H1 (cell line): ENCODE results near the gene NDNF. TPM values are rescaled to one million over a fixed set of nuclear protein-coding genes. Genes with fewer than 3 reads are reported as not detected.
A peak's percentile ranks its signal among the peaks of the same experiment; 100 is the strongest.

Experiments used
- CTCF ChIA-PET: fragments of 300-600 bp; sonication (Branson Sonifier 250); formaldehyde crosslinking; loops from one replicate; lab custom pipeline; 2021; ENCODE audit not compliant: partially characterized antibody; lab: Charles Lee
- POLR2A ChIA-PET: fragments of 300-600 bp; sonication (Branson Sonifier 250); formaldehyde crosslinking; loops from one replicate; lab custom pipeline; 2021; ENCODE audit warnings: inconsistent platforms; ENCODE audit not compliant: partially characterized antibody; lab: Charles Lee
- DNase-seq, 2 experiments: peaks; one replicate each; pipeline versions ENCODE4 v3.0.0 to v3.0.0-alpha.2; 2010 to 2022; ENCODE audit warnings: low spot score in 2 of 2, low read depth in 1 of 2, mixed read lengths in 1 of 2
- FAIRE-seq: peaks from 2 replicates; lab custom pipeline; 2011; peaks lifted over from hg19 to GRCh38; lab: Jason Lieb, UNC
- H2AFZ ChIP-seq: 2 replicates; pipeline ENCODE4 v1.8.1; 2012; ENCODE audit warnings: low read length, inconsistent platforms
- H2AK5ac ChIP-seq: 2 replicates; pipeline ENCODE4 v1.6.1; 2013; ENCODE audit warnings: low read depth, low read length
- H2BK120ac ChIP-seq: replicated peaks from 2 replicates; pipeline ENCODE3; 2013; ENCODE audit warnings: low read depth, low read length, inconsistent platforms
- H2BK12ac ChIP-seq: 2 replicates; pipeline ENCODE4 v1.6.1; 2013; ENCODE audit warnings: low read depth, low read length
- H2BK15ac ChIP-seq: 2 replicates; pipeline ENCODE4 v1.6.1; 2013; ENCODE audit warnings: low read length
- H2BK20ac ChIP-seq: 2 replicates; pipeline ENCODE4 v1.6.1; 2013; ENCODE audit warnings: low read length
- H2BK5ac ChIP-seq: 2 replicates; pipeline ENCODE4 v1.6.1; 2013; ENCODE audit warnings: low read depth, low read length
- H3K14ac ChIP-seq: 2 replicates; pipeline ENCODE4 v1.6.1; 2013; ENCODE audit warnings: inconsistent platforms; ENCODE audit not compliant: insufficient read length
- H3K18ac ChIP-seq: 2 replicates; pipeline ENCODE4 v1.6.1; 2013; ENCODE audit warnings: low read length; ENCODE audit errors: extremely low read depth
- H3K23ac ChIP-seq: 2 replicates; pipeline ENCODE4 v1.6.1; 2013; ENCODE audit warnings: inconsistent platforms; ENCODE audit not compliant: insufficient read length
- H3K23me2 ChIP-seq: 2 replicates; pipeline ENCODE4 v1.6.1; 2013; ENCODE audit warnings: low read depth, low read length
- H3K27ac ChIP-seq: 2 replicates; pipeline ENCODE4 v1.6.1; 2011; ENCODE audit warnings: low read depth, low read length, inconsistent platforms
- H3K27me3 ChIP-seq, 4 experiments: replicated peaks in 1 of 4; 1 replicate in 1 of 4; 2 replicates in 3 of 4; pipeline versions ENCODE4 v1.6.1 to v1.8.1; 2011 to 2013; ENCODE audit warnings: low read length in 3 of 4, mild to moderate bottlenecking in 3 of 4, inconsistent platforms in 2 of 4, mixed read lengths in 2 of 4, moderate library complexity in 1 of 4; ENCODE audit not compliant: control insufficient read depth in 3 of 4, insufficient read depth in 3 of 4; ENCODE audit errors: extremely low read depth in 1 of 4
- H3K36me3 ChIP-seq, 4 experiments: 2 replicates each; pipeline versions ENCODE4 v1.6.1 to v1.8.1; 2011 to 2013; ENCODE audit warnings: mild to moderate bottlenecking in 4 of 4, low read length in 3 of 4, moderate library complexity in 2 of 4, control low read depth in 1 of 4, inconsistent platforms in 1 of 4; ENCODE audit not compliant: insufficient read depth in 4 of 4, control insufficient read depth in 2 of 4
- H3K4ac ChIP-seq: replicated peaks from 2 replicates; pipeline ENCODE3; 2013; ENCODE audit warnings: low read length, low read depth, mixed read lengths, inconsistent platforms; ENCODE audit not compliant: insufficient read length
- H3K4me1 ChIP-seq, 4 experiments: replicated peaks in 1 of 4; 1 replicate in 1 of 4; 2 replicates in 3 of 4; pipeline versions ENCODE4 v1.6.1 to v1.8.1; 2011 to 2013; ENCODE audit warnings: low read length in 3 of 4, inconsistent platforms in 2 of 4, mixed read lengths in 1 of 4; ENCODE audit not compliant: insufficient read depth in 4 of 4, control insufficient read depth in 3 of 4
- H3K4me2 ChIP-seq, 2 experiments: 2 replicates each; pipeline versions ENCODE4 v1.6.1 to v1.8.1; 2011 to 2013; ENCODE audit warnings: low read depth in 2 of 2, low read length in 2 of 2, control low read depth in 1 of 2, inconsistent platforms in 1 of 2, mild to moderate bottlenecking in 1 of 2; ENCODE audit not compliant: insufficient read depth in 1 of 2
- H3K4me3 ChIP-seq, 4 experiments: fragments of 200-600, 300-600 bp in 1 of 4; sonication (generic), shearing (Covaris generic), sonication (Bioruptor Twin) in 1 of 4; 2 replicates each; pipeline versions ENCODE4 v1.5.1 to v1.8.1; 2011 to 2016; ENCODE audit warnings: low read length in 4 of 4, low read depth in 3 of 4, control low read depth in 2 of 4, inconsistent platforms in 2 of 4, mild to moderate bottlenecking in 2 of 4, mixed read lengths in 1 of 4, moderate library complexity in 1 of 4; ENCODE audit not compliant: insufficient read depth in 2 of 4; ENCODE audit errors: extremely low read depth in 1 of 4
- H3K56ac ChIP-seq: replicated peaks from 2 replicates; pipeline ENCODE3; 2013; ENCODE audit warnings: low read depth, mild to moderate bottlenecking, mixed read lengths, low read length, inconsistent platforms; ENCODE audit not compliant: insufficient read length
- H3K79me1 ChIP-seq: 2 replicates; pipeline ENCODE4 v1.6.1; 2013; ENCODE audit warnings: low read depth, low read length, control low read depth
- H3K79me2 ChIP-seq, 2 experiments: 2 replicates each; pipeline versions ENCODE4 v1.6.1 to v1.8.1; 2012 to 2013; ENCODE audit warnings: low read length in 2 of 2, mild to moderate bottlenecking in 2 of 2, inconsistent platforms in 1 of 2; ENCODE audit not compliant: insufficient read depth in 2 of 2, control insufficient read depth in 1 of 2
- H3K9ac ChIP-seq, 4 experiments: replicated peaks in 1 of 4; 1 replicate in 1 of 4; 2 replicates in 3 of 4; pipeline versions ENCODE4 v1.6.1 to v1.8.1; 2011 to 2013; ENCODE audit warnings: low read depth in 3 of 4, low read length in 3 of 4, control low read depth in 2 of 4, mild to moderate bottlenecking in 2 of 4, moderate library complexity in 2 of 4, inconsistent platforms in 1 of 4; ENCODE audit errors: extremely low read depth in 1 of 4
- H3K9me3 ChIP-seq, 2 experiments: 2 replicates each; pipeline versions ENCODE4 v1.6.1 to v1.8.1; 2012 to 2013; ENCODE audit warnings: mild to moderate bottlenecking in 2 of 2, moderate library complexity in 2 of 2, control low read depth in 1 of 2, inconsistent platforms in 1 of 2, low read depth in 1 of 2, low read length in 1 of 2, mixed read lengths in 1 of 2; ENCODE audit not compliant: insufficient read depth in 2 of 2
- H4K20me1 ChIP-seq, 2 experiments: replicated peaks in 1 of 2; 2 replicates each; pipeline versions ENCODE3 to v1.8.1; 2011 to 2013; ENCODE audit warnings: inconsistent platforms in 2 of 2, low read length in 2 of 2, mild to moderate bottlenecking in 1 of 2; ENCODE audit not compliant: insufficient read depth in 2 of 2, control insufficient read depth in 1 of 2
- H4K5ac ChIP-seq: 2 replicates; pipeline ENCODE4 v1.6.1; 2013; ENCODE audit warnings: low read length, low read depth, mixed read lengths, inconsistent platforms; ENCODE audit not compliant: insufficient read length
- H4K8ac ChIP-seq: 2 replicates; pipeline ENCODE4 v1.8.0; 2013; ENCODE audit warnings: mild to moderate bottlenecking, moderate library complexity, low read length, inconsistent platforms; ENCODE audit not compliant: insufficient read depth; ENCODE audit errors: extremely low read depth
- H4K91ac ChIP-seq: replicated peaks from 2 replicates; pipeline ENCODE3; 2013; ENCODE audit warnings: low read length, mixed read lengths, inconsistent platforms; ENCODE audit not compliant: insufficient read length
- ATF3 ChIP-seq: IDR thresholded peaks from 2 replicates; pipeline ENCODE4 v1.6.1; 2011; ENCODE audit warnings: low read depth, mild to moderate bottlenecking, low read length; ENCODE audit not compliant: insufficient read depth
- CBX5 ChIP-seq: fragments of 300-800, 300-1000 bp; sonication (generic); IDR thresholded peaks from 2 replicates; pipeline ENCODE4 v1.7.1; 2016; ENCODE audit warnings: antibody characterized with exemption, low read length, low read depth
- KDM4A ChIP-seq: IDR thresholded peaks from one replicate; pipeline ENCODE4 v1.7.1; 2012; ENCODE audit warnings: low read depth, mild to moderate bottlenecking, moderate library complexity, low read length, inconsistent platforms; ENCODE audit not compliant: severe bottlenecking
- RAD21 ChIP-seq, 2 experiments: IDR thresholded peaks in 1 of 2; conservative IDR thresholded peaks in 1 of 2; 2 replicates each; pipeline ENCODE4 v1.6.1; 2011; ENCODE audit warnings: low read depth in 2 of 2, low read length in 2 of 2, improper control_type of control experiment in 1 of 2, inconsistent platforms in 1 of 2, mild to moderate bottlenecking in 1 of 2, moderate library complexity in 1 of 2
- SP4 ChIP-seq: IDR thresholded peaks from 2 replicates; pipeline ENCODE4 v1.6.1; 2012; ENCODE audit warnings: low read length, inconsistent platforms
- SUZ12 ChIP-seq: fragments of 200-600 bp; sonication (generic); IDR thresholded peaks from 2 replicates; pipeline ENCODE4 v1.6.1; 2012; ENCODE audit warnings: mild to moderate bottlenecking, inconsistent platforms, low read length, moderate library complexity, mixed read lengths
- WGBS, 2 experiments: shearing (Covaris generic) in 1 of 2; methylation state at CpG; one replicate each; pipeline versions ENCODE4 v1.1.6 to v1.1.7; 2013 to 2015; ENCODE audit warnings: low lambda C conversion rate in 2 of 2, mixed read lengths in 2 of 2, inconsistent platforms in 1 of 2, low coverage in 1 of 2, missing lambda C conversion rate in 1 of 2; ENCODE audit not compliant: insufficient replicate concordance in 2 of 2, insufficient coverage in 1 of 2, insufficient read length in 1 of 2; ENCODE audit errors: extremely low coverage in 1 of 2, missing lambda C conversion rate in 1 of 2; 5-methylcytosine and 5-hydroxymethylcytosine counted together
- polyA plus RNA-seq, 7 experiments: library from polyadenylated mRNA; depleted of rRNA in 3 of 7; stranded (reverse) in 5 of 7; unstranded in 2 of 7; fragments of >200 nt in 5 of 7; fragments of 200-250 nt in 2 of 7; gene quantifications; 1 replicate in 5 of 7; 2 replicates in 1 of 7; 4 replicates in 1 of 7; pipeline versions ENCODE4 v1.2.1 to v1.2.3, GENCODE V29; 2011 to 2013; ENCODE audit warnings: missing spikeins in 2 of 7, mixed read lengths in 2 of 7
- total RNA-seq: library from RNA; stranded (reverse); fragmentation: NEBNext Ultra II Directional; extraction: Animal tissue kit (Norgen Biotek cat#: 25700); gene quantifications from 2 replicates; pipeline ENCODE4 v1.2.1, GENCODE V29; 2021

The NDNF gene
- total and polyA plus RNA-seq, 2 of the 8 experiments (the other 6 are each of a cell fraction or from before 2014, with no cell fraction given): 0.70 to 1.6 TPM

- CTCF ChIA-PET: interaction anchor here (0.9 to 1.5 kb wide), 4 partner anchors 8 to 953 kb away, joined by 3 to 5 read pairs (median 4); no protein-coding TSS in a partner anchor
- no peak overlapping the region for H3K4me3 ChIP-seq
- no peak overlapping the region for H2BK120ac ChIP-seq
- no peak overlapping the region for H4K8ac ChIP-seq
- no peak overlapping the region for H3K4ac ChIP-seq
- H3K4me1 ChIP-seq: peaks cover 0 to 3% (median 0%) of the 10 kb centered on the region in 4 experiments; a peak in 1 of 7 replicates
- no peak overlapping the region for H3K9ac ChIP-seq
- H3K4me2 ChIP-seq: no peak overlapping the region
- H2BK15ac ChIP-seq: no peak overlapping the region
- no peak overlapping the region for H3K18ac ChIP-seq
- H3K27me3 ChIP-seq: no peaks in the 10 kb centered on the region
- H4K5ac ChIP-seq: no peak overlapping the region
- no peak overlapping the region for H4K91ac ChIP-seq
- TF ChIP-seq CBX5 (no peak), KDM4A (no peak), SP4 (no peak), RAD21 (IDR thresholded peaks at IDR 0.05 in 1 of 2, conservative IDR thresholded peaks at IDR 0.05 in 1 of 2; ENCODE audit: low read depth in 2 of 2, low read length in 2 of 2) (no peak), ATF3 (no peak), SUZ12 (no peak)
- no peak overlapping the region for H2AK5ac ChIP-seq
- H3K36me3 ChIP-seq: no peaks in the 10 kb centered on the region
- no peak overlapping the region for H3K56ac ChIP-seq
- FAIRE-seq (no peak), DNase-seq (no peak)
- no peak overlapping the region for H3K23ac ChIP-seq
- POLR2A ChIA-PET: no interaction called here
- no peak overlapping the region for H2BK5ac ChIP-seq
- no peak overlapping the region for H3K14ac ChIP-seq
- 0 out of 2 replicates have a peak overlapping the region, but pooled peaks have one; percentile 20 for H2AFZ ChIP-seq
- no peaks in the 10 kb centered on the region for H4K20me1 ChIP-seq
- no peak overlapping the region for H3K27ac ChIP-seq
- no peak overlapping the region for H2BK12ac ChIP-seq
- H3K9me3 ChIP-seq: no peaks in the 10 kb centered on the region
- H2BK20ac ChIP-seq: no peak overlapping the region
- H3K79me1 ChIP-seq: no peaks in the 10 kb centered on the region
- H3K79me2 ChIP-seq: no peaks in the 10 kb centered on the region
- 95% methylated on average over 2 of the region's 2 CpGs; no CpG with 5 or more reads in 1 of the 2 experiments for WGBS, 2 experiments
- no peaks in the 10 kb centered on the region for H3K23me2 ChIP-seq
Measured at GRCh38 chr4:121108557-121108956, 36.2 kb upstream of the NDNF start.
